Trophoblast cell (in vitro differentiated cells and primary cell): Measurements from ENCODE around the gene SREBF2.

ENCODE experiments used
- DNase-seq, 2 donors: peaks; one replicate each; pipeline ENCODE4 v3.0.0-alpha.2; 2016
- H2AFZ ChIP-seq: 2 replicates; pipeline ENCODE4 v1.6.1; 2013; ENCODE audit warnings: low read length, moderate library complexity, mild to moderate bottlenecking; ENCODE audit not compliant: insufficient read depth, poor library complexity
- H2AK5ac ChIP-seq: 2 replicates; pipeline ENCODE4 v1.6.1; 2013; ENCODE audit warnings: mild to moderate bottlenecking, low read length
- H2BK120ac ChIP-seq: 2 replicates; pipeline ENCODE4 v1.6.1; 2013; ENCODE audit warnings: low read length, mild to moderate bottlenecking, moderate library complexity; ENCODE audit not compliant: insufficient read depth, poor library complexity
- H2BK12ac ChIP-seq: 2 replicates; pipeline ENCODE4 v1.6.1; 2013; ENCODE audit warnings: mild to moderate bottlenecking, low read length, moderate library complexity
- H2BK5ac ChIP-seq: 2 replicates; pipeline ENCODE4 v1.6.1; 2013; ENCODE audit warnings: low read length, low read depth, moderate library complexity, mild to moderate bottlenecking; ENCODE audit not compliant: poor library complexity
- H3K14ac ChIP-seq: 2 replicates; pipeline ENCODE4 v1.6.1; 2013; ENCODE audit warnings: mild to moderate bottlenecking, low read length
- H3K18ac ChIP-seq: 2 replicates; pipeline ENCODE4 v1.6.1; 2013; ENCODE audit warnings: mild to moderate bottlenecking, low read length
- H3K23ac ChIP-seq: 2 replicates; pipeline ENCODE4 v1.6.1; 2013; ENCODE audit warnings: low read length
- H3K27ac ChIP-seq: 2 replicates; pipeline ENCODE4 v1.5.1; 2013; ENCODE audit warnings: low read depth, mild to moderate bottlenecking, inconsistent platforms, low read length, moderate library complexity
- H3K27me3 ChIP-seq: 2 replicates; pipeline ENCODE4 v1.6.1; 2013; ENCODE audit warnings: inconsistent platforms, mild to moderate bottlenecking, low read length, moderate library complexity; ENCODE audit not compliant: insufficient read depth
- H3K36me3 ChIP-seq, 2 experiments: 1 replicate in 1 of 2; 2 replicates in 1 of 2; pipeline ENCODE4 v1.6.1; 2013; ENCODE audit warnings: low read length in 2 of 2, mild to moderate bottlenecking in 2 of 2, moderate library complexity in 1 of 2; ENCODE audit not compliant: insufficient read depth in 2 of 2, control insufficient read depth in 1 of 2
- H3K4ac ChIP-seq: 2 replicates; pipeline ENCODE4 v1.6.1; 2013; ENCODE audit warnings: low read depth, mild to moderate bottlenecking, low read length, moderate library complexity
- H3K4me1 ChIP-seq, 2 experiments: 1 replicate in 1 of 2; 2 replicates in 1 of 2; pipeline ENCODE4 v1.6.1; 2013; ENCODE audit warnings: low read length in 2 of 2, mild to moderate bottlenecking in 2 of 2, moderate library complexity in 1 of 2; ENCODE audit not compliant: insufficient read depth in 2 of 2, control insufficient read depth in 1 of 2
- H3K4me2 ChIP-seq: 2 replicates; pipeline ENCODE4 v1.6.1; 2013; ENCODE audit warnings: inconsistent platforms, mild to moderate bottlenecking, low read length, moderate library complexity
- H3K4me3 ChIP-seq: 2 replicates; pipeline ENCODE4 v1.5.1; 2013; ENCODE audit warnings: mild to moderate bottlenecking, low read depth, low read length, inconsistent platforms
- H3K79me1 ChIP-seq: one replicate; pipeline ENCODE4 v1.6.1; 2013; ENCODE audit warnings: low read length
- H3K79me2 ChIP-seq: 2 replicates; pipeline ENCODE4 v1.6.1; 2013; ENCODE audit warnings: low read length, mild to moderate bottlenecking; ENCODE audit not compliant: control insufficient read depth, insufficient read depth, poor library complexity
- H3K9ac ChIP-seq: 2 replicates; pipeline ENCODE4 v1.6.1; 2013; ENCODE audit warnings: mild to moderate bottlenecking, low read length
- H3K9me3 ChIP-seq: 2 replicates; pipeline ENCODE4 v1.6.1; 2013; ENCODE audit warnings: low read depth, mild to moderate bottlenecking, control low read depth, inconsistent platforms, low read length; ENCODE audit not compliant: insufficient read depth
- H4K12ac ChIP-seq: 2 replicates; pipeline ENCODE4 v1.6.1; 2013; ENCODE audit warnings: low read depth, mild to moderate bottlenecking, low read length, moderate library complexity
- H4K8ac ChIP-seq: 2 replicates; pipeline ENCODE4 v1.6.1; 2013; ENCODE audit warnings: low read depth, mild to moderate bottlenecking, low read length, moderate library complexity
- H4K91ac ChIP-seq: one replicate; pipeline ENCODE4 v1.6.1; 2013; ENCODE audit warnings: low read depth, mild to moderate bottlenecking, low read length, moderate library complexity
- WGBS: extraction: QIAGEN DNeasy Blood & Tissue Kit; methylation state at CpG from one replicate; pipeline ENCODE4 v1.1.7; 2013; ENCODE audit warnings: missing lambda C conversion rate; ENCODE audit not compliant: insufficient read length, insufficient coverage; ENCODE audit errors: extremely low coverage; 5-methylcytosine and 5-hydroxymethylcytosine counted together

SREBF2 gene

GRCh38 chr22:41916745-41917358, 83.9 kb downstream of the SREBF2 start:
- Histone ChIP-seq H2BK5ac (no peak overlapping the region), H3K14ac (no peak overlapping the region), H3K4me3 (no peak overlapping the region), H2AK5ac (no peak overlapping the region), H3K9ac (no peak overlapping the region), H4K12ac (no peak overlapping the region), H2BK120ac (no peak overlapping the region), H3K23ac (no peak overlapping the region), H4K91ac (no peak overlapping the region), H3K4me1 (peaks cover 7 to 10% of the 10 kb centered on the region in 2 experiments), H3K36me3 (no peaks in the 10 kb centered on the region), H3K9me3 (peaks cover 10% of the 10 kb centered on the region), H3K27ac (no peak overlapping the region), H3K4me2 (no peak overlapping the region), H3K79me1 (no peaks in the 10 kb centered on the region), H4K8ac (no peak overlapping the region), H3K79me2 (no peaks in the 10 kb centered on the region), H2BK12ac (no peak overlapping the region), H3K27me3 (peaks cover 59% of the 10 kb centered on the region), H3K4ac (no peak overlapping the region), H3K18ac (no peak overlapping the region), H2AFZ (no peak overlapping the region)
- no CpG with 5 or more reads among the region's 10 CpGs for WGBS
- DNase-seq = no peak

DNA sequence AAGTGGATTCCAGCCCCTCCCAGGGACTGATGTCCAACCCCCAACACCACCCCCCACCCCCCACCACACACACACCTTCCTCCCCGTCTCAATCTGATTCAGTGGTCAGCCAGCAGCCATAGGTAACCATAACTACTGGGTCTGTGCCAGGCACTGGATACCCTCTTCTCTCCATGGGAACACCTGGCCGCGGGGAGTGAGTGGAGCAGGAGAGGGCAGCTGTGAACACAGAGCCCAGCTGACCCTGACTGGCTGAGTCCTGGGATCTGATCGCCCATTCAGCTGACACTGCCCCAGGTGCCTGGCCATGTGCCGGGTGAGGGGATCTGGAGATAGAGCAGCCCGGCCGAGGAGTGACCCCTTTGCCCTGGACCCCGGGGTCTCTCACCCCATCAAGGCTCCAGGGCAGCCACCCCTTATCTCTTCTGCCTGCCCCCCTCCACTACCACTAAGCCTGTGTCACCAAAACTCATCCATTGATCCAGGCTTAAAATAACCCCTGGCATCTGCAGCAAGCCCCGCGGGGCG, 84.5 kb downstream of the SREBF2 start:
- peaks cover 54% of the 10 kb centered on the region for H3K27me3 ChIP-seq
- H2BK5ac ChIP-seq = no peak overlapping the region
- no peak overlapping the region for H2BK120ac ChIP-seq
- no peaks in the 10 kb centered on the region for H3K36me3 ChIP-seq
- no peak overlapping the region for H2AFZ ChIP-seq
- no peak overlapping the region for H3K4me3 ChIP-seq
- no peak overlapping the region for H4K8ac ChIP-seq
- H3K79me1 ChIP-seq = no peaks in the 10 kb centered on the region
- H3K9ac ChIP-seq = no peak overlapping the region
- H3K27ac ChIP-seq = no peak overlapping the region
- no peak overlapping the region for H3K18ac ChIP-seq
- H2AK5ac ChIP-seq = no peak overlapping the region
- no peak overlapping the region for H4K91ac ChIP-seq
- no peak overlapping the region for H3K14ac ChIP-seq
- H3K9me3 ChIP-seq = peaks cover 4% of the 10 kb centered on the region
- no CpG with 5 or more reads among the region's 11 CpGs for whole genome bisulfite sequencing
- no peak for DNase-seq
- no peak overlapping the region for H2BK12ac ChIP-seq
- no peak overlapping the region for H3K23ac ChIP-seq
- H3K4ac ChIP-seq = no peak overlapping the region
- H4K12ac ChIP-seq = no peak overlapping the region
- H3K79me2 ChIP-seq = no peaks in the 10 kb centered on the region
- H3K4me2 ChIP-seq = no peak overlapping the region
- H3K4me1 ChIP-seq = peaks cover 7 to 10% of the 10 kb centered on the region in 2 experiments

GRCh38 chr22:41917903-41918791, 85.2 kb downstream of the SREBF2 start:
- Histone ChIP-seq H3K79me2 (no peaks in the 10 kb centered on the region), H3K4me1 (peaks cover 7 to 10% of the 10 kb centered on the region in 2 experiments), H3K36me3 (no peaks in the 10 kb centered on the region), H3K4me2 (no peak overlapping the region), H2AFZ (no peak overlapping the region), H2BK12ac (no peak overlapping the region), H4K8ac (no peak overlapping the region), H3K4me3 (no peak overlapping the region), H4K91ac (no peak overlapping the region), H2AK5ac (no peak overlapping the region), H3K14ac (no peak overlapping the region), H3K18ac (no peak overlapping the region), H3K9ac (no peak overlapping the region), H4K12ac (no peak overlapping the region), H3K79me1 (no peaks in the 10 kb centered on the region), H3K9me3 (peaks cover 4% of the 10 kb centered on the region), H3K23ac (no peak overlapping the region), H2BK120ac (no peak overlapping the region), H2BK5ac (no peak overlapping the region), H3K27ac (no peak overlapping the region), H3K27me3 (peaks cover 46% of the 10 kb centered on the region), H3K4ac (no peak overlapping the region)
- WGBS = no CpG with 5 or more reads among the region's 23 CpGs
- DNase-seq = peak in 1 of 2 donors; percentile 30

DNA sequence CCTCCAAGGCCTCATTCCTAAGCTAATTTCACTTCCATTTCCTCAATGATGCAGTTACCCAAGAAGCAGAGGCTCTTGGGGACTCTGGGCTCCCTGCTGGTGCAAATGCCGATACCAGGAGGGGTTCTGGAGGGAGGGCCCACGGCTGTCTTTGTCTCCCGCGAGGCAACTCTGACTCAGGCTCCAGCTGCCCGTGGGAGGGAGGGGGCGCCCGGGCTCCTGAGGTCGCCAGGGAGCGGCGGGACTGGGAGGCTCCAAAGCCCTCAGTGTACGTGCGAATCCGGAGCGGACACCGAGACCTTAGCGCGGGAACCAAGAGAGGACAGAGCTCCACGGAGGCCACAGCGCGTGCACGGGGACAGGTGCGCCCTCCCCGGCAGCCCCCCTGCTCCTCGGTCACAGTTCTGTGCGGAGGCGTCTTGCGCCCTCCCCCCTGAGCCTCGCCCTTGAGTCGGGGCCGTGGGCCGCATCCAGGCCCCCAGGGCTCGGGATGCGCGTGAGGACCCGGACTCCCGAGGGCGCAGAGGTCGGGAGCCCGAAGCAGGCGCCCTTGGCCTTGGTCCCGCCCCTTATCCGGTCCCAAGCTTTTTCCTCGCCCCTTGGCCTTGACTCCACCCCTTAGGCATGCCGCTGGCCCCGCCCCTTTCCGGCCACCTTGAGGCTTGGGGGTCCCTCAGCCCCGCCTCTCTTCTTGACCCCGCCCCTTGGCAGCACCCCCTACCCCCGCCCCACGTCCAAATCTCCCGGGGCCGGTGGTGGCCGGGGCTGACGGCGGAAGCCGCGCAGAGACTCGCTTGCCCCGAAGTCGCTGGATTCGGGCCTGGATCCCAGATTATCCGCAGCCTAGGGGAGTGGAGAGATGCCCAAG, 86.7 kb downstream of the SREBF2 start:
- Histone ChIP-seq H3K18ac (no peak overlapping the region), H2BK12ac (no peak overlapping the region), H2BK120ac (no peak overlapping the region), H3K4me1 (peaks cover 7% of the 10 kb centered on the region in 2 experiments), H3K27me3 (peaks cover 35% of the 10 kb centered on the region), H4K12ac (no peak overlapping the region), H3K9me3 (peaks cover 4% of the 10 kb centered on the region), H3K79me1 (no peaks in the 10 kb centered on the region), H4K91ac (no peak overlapping the region), H3K27ac (no peak overlapping the region), H2AK5ac (no peak overlapping the region), H3K23ac (no peak overlapping the region), H3K14ac (no peak overlapping the region), H3K4me3 (peak overlapping the region; percentile 42), H4K8ac (no peak overlapping the region), H2BK5ac (no peak overlapping the region), H3K4me2 (peak overlapping the region; percentile 91), H3K36me3 (no peaks in the 10 kb centered on the region), H3K79me2 (no peaks in the 10 kb centered on the region), H3K9ac (no peak overlapping the region), H3K4ac (no peak overlapping the region), H2AFZ (peak overlapping the region; percentile 43)
- DNase-seq = peak in 1 of 2 donors; percentile 17
- no CpG with 5 or more reads among the region's 62 CpGs for WGBS
